Endothelial cell (in vitro differentiated cells): ENCODE results near the gene LARP6. TPM values are rescaled to one million over a fixed set of nuclear protein-coding genes. Genes with fewer than 3 reads are reported as not detected.

Source experiments
- DNase-seq: peaks from one replicate; pipeline ENCODE4 v3.0.0; 2021; ENCODE audit warnings: low spot score
- H3K27ac Mint-ChIP-seq: one replicate; pipeline ENCODE4 v1.8.0; 2021; ENCODE audit warnings: mixed read lengths, inconsistent platforms; ENCODE audit not compliant: unreplicated experiment
- H3K27me3 Mint-ChIP-seq: one replicate; pipeline ENCODE4 v1.8.0; 2021; ENCODE audit warnings: mild to moderate bottlenecking, moderate library complexity, mixed read lengths, inconsistent platforms; ENCODE audit not compliant: unreplicated experiment
- H3K36me3 Mint-ChIP-seq: one replicate; pipeline ENCODE4 v1.8.0; 2021; ENCODE audit warnings: mild to moderate bottlenecking, low read depth, mixed read lengths, inconsistent platforms; ENCODE audit not compliant: unreplicated experiment
- H3K4me1 Mint-ChIP-seq: one replicate; pipeline ENCODE4 v1.8.0; 2021; ENCODE audit warnings: mild to moderate bottlenecking, mixed read lengths, inconsistent platforms; ENCODE audit not compliant: unreplicated experiment
- H3K4me3 Mint-ChIP-seq: one replicate; pipeline ENCODE4 v1.8.0; 2021; ENCODE audit warnings: mild to moderate bottlenecking, mixed read lengths, inconsistent platforms; ENCODE audit not compliant: unreplicated experiment
- H3K9me3 Mint-ChIP-seq: one replicate; pipeline ENCODE4 v1.8.0; 2021; ENCODE audit warnings: mixed read lengths, inconsistent platforms; ENCODE audit not compliant: unreplicated experiment
- total RNA-seq: library from RNA; stranded (reverse); fragmentation: NEBNext Ultra II Directional; extraction: Animal tissue kit (Norgen Biotek cat#: 25700); gene quantifications from one replicate; pipeline ENCODE4 v1.2.1, GENCODE V29; 2021; ENCODE audit not compliant: unreplicated experiment
- TF ChIP-seq, protein P1 (sequence below): fragments of 200-600 bp; sonication (generic); IDR thresholded peaks from one replicate; pipeline ENCODE4 v1.5.0; 2021; ENCODE audit warnings: antibody characterized with exemption; ENCODE audit not compliant: unreplicated experiment

The LARP6 gene
- total RNA-seq, 1 donor from 2014 or later: 4.5 TPM

DNA sequence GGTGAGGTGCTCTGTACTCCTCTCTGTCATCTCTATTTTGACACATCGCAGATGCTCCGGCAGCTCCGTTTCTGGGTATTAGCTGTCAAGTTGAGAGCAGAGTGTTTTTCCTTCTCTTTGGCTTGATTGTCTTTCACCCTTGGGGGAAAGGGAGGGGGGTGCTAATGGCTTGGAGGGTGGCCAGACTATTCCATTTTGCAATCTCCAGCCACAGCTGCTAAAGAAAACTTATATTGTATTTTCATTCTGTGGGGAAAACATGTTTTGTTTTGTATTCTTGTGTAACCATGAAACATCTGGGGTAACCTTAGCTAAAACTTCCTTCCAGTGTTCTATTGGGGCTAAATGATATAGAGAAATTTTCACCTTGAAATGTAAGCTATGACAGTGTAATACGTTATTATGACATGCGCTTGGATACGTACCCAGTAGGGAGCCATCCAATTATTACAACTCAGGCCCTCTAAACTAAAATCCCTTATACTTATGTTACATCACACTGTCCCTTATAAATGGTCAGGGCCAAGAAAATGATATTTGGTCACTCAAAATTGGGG is 14.0 kb upstream of the LARP6 start:
- no peaks in the 10 kb centered on the region for H3K4me1 Mint-ChIP-seq
- no peaks in the 10 kb centered on the region for H3K36me3 Mint-ChIP-seq
- H3K27me3 Mint-ChIP-seq: peaks cover 2% of the 10 kb centered on the region
- DNase-seq: no peak
- no peak overlapping the region for H3K27ac Mint-ChIP-seq
- H3K9me3 Mint-ChIP-seq: no peaks in the 10 kb centered on the region
- no peak overlapping the region for H3K4me3 Mint-ChIP-seq
- TF ChIP-seq, protein P1, sequence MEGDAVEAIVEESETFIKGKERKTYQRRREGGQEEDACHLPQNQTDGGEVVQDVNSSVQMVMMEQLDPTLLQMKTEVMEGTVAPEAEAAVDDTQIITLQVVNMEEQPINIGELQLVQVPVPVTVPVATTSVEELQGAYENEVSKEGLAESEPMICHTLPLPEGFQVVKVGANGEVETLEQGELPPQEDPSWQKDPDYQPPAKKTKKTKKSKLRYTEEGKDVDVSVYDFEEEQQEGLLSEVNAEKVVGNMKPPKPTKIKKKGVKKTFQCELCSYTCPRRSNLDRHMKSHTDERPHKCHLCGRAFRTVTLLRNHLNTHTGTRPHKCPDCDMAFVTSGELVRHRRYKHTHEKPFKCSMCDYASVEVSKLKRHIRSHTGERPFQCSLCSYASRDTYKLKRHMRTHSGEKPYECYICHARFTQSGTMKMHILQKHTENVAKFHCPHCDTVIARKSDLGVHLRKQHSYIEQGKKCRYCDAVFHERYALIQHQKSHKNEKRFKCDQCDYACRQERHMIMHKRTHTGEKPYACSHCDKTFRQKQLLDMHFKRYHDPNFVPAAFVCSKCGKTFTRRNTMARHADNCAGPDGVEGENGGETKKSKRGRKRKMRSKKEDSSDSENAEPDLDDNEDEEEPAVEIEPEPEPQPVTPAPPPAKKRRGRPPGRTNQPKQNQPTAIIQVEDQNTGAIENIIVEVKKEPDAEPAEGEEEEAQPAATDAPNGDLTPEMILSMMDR: no peak

DNA sequence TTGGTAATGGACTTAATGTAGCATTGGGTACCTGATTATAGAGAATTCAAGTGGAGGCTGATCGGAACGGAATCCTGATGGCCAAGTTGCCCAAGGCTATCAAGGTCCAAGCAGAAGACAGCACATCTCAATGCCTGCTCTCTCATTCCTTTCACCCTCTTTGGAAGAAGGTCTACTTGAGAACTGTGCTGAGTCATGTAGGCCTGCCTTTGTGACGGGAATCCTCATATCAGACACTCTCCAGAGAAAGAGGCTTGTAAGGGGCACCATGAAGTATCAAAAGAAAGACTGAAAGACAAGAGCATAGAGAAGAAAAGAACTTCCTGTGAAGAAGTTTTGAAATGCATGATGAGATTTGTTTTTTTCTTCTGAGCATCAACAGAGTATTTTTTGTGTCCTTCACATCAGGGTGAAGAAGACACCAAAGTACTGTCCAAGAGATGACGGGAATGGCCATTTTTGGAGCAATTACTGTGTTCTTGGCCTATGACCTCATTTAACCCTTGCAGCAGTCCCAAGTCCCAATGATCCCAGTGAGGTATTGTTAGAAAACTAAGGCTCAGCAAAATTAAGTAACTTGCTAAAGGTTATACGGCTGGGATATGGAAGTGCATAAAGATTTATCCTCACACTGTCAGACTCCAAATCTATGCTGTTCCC is 13.2 kb upstream of the LARP6 start:
- Mint-ChIP-seq H3K4me3 (no peak overlapping the region), H3K36me3 (no peaks in the 10 kb centered on the region), H3K9me3 (no peaks in the 10 kb centered on the region), H3K4me1 (no peaks in the 10 kb centered on the region), H3K27ac (no peak overlapping the region), H3K27me3 (peaks cover 2% of the 10 kb centered on the region)
- TF ChIP-seq, protein P1: no peak
- DNase-seq: no peak

DNA sequence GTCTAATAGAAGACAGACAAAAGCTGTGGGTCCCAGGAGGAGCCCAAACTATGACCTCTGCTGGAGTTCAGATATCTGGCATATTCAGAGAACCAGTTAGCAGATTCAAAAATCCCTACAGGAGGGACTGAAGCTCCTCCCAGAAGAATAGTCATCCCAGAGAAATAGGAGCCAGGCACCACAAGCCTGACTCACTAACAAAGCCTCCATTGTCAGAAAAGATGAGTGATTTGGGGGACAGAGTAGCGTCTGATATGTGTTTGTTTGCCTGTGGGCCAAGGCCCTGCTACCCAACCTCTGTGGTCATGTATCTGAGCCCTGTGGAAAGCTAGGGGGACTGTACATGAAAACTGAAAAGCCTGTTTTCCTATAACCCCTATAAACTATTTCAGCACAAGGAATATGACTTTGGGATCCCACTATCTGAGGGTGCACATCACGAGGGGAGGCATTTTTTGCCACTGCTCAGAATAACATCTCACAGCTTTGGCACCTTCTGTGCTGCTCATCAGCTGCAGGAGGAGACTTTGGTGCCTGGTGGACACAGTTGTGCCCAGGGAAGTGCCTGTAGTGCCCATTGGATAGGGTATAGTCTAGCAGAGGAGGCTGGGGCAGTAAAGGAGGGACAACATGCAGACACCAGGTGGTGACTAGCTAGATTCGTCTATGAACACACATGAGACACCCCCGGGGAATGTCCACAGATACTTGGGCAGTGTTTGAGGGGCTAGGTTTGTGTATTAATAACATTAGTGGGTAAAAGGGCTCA is 9.7 kb upstream of the LARP6 start:
- TF ChIP-seq, protein P1: no peak
- H3K36me3 Mint-ChIP-seq: no peaks in the 10 kb centered on the region
- no peak overlapping the region for H3K4me3 Mint-ChIP-seq
- no peaks in the 10 kb centered on the region for H3K4me1 Mint-ChIP-seq
- no peak overlapping the region for H3K27ac Mint-ChIP-seq
- DNase-seq: no peak
- H3K9me3 Mint-ChIP-seq: no peaks in the 10 kb centered on the region
- H3K27me3 Mint-ChIP-seq: peaks cover 3% of the 10 kb centered on the region

DNA sequence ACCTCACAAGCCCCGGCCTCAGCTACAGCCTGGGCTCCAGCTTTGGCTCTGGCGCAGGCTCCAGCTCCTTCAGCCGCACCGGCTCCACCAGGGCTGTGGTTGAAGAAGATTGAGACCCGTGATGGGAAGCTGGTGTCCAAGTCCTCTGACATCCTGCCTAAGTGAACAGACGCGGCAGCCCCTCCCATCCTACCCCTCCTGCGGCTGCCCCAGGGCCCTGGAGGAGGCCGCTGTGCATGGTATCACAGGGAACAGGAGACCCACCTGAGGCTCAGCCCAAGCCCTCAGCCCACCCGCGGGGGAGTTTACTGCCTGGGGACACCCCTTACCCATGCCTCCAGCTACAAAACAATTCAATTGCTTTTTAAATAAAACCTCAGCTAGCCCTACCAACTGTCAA is 6.0 kb upstream of the LARP6 start:
- no peak for DNase-seq
- H3K4me3 Mint-ChIP-seq: no peak overlapping the region
- no peaks in the 10 kb centered on the region for H3K4me1 Mint-ChIP-seq
- peaks cover 3% of the 10 kb centered on the region for H3K27me3 Mint-ChIP-seq
- no peaks in the 10 kb centered on the region for H3K9me3 Mint-ChIP-seq
- TF ChIP-seq, protein P1: no peak
- H3K36me3 Mint-ChIP-seq: no peaks in the 10 kb centered on the region
- no peak overlapping the region for H3K27ac Mint-ChIP-seq
